GM21619 (cell line): ENCODE measurements around the gene MMRN2.
"Not testable (repeated sequence)": the region's sequence is repeated elsewhere in the genome, so short reads cannot be mapped to it uniquely, and the experiment has no call there.

Source experiments
- ATAC-seq: cut with Tn5 transposase; IDR thresholded peaks from one replicate; pipeline ENCODE4 v1.9.1; 2021; ENCODE audit not compliant: unreplicated experiment

The MMRN2 gene

DNA sequence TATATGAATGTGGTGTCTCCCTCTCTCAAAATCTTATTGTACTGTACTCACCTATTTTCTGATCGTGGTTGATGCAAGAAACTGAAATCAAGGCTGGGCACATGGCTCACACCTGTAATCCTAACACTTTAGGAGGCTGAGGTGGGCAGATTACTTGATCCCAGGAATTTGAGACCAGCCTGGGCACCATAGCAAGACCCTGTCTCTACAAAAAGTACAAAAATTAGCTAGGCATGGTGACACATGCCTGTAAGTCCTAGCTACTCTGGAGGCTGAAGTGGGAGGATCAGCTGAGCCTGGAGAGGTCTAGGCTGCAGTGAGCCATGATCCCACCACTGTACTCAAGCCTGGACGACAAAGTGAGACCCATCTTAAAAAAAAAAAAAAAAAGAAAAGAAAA lies 16.0 kb downstream of the MMRN2 start:
- ATAC-seq: no peak

DNA sequence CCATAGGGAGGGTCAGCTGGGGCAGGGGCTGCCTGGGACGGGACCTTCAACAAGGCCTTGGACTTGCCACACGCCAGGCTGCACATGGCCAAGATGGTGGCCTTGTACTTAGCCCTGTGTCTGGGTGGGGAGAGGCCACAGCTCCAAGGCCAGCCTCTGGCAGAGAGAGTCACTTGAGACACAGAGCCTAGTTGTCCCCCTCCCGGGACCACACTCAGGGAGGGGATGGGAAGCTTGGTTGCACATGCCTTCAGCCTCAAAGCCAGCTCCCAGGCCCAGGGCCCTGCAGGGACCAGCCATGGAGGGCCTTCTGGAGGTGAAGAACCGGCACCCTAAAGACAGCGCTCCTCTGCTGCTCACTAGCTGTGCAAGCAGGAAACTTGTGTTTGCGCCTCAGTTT lies 16.7 kb downstream of the MMRN2 start:
- no peak for ATAC-seq

GRCh38 chr10:86940076-86940475 lies 17.3 kb downstream of the MMRN2 start:
- not testable (repeated sequence) for ATAC-seq

GRCh38 chr10:86938260-86938659 lies 19.2 kb downstream of the MMRN2 start:
- ATAC-seq: no peak

DNA sequence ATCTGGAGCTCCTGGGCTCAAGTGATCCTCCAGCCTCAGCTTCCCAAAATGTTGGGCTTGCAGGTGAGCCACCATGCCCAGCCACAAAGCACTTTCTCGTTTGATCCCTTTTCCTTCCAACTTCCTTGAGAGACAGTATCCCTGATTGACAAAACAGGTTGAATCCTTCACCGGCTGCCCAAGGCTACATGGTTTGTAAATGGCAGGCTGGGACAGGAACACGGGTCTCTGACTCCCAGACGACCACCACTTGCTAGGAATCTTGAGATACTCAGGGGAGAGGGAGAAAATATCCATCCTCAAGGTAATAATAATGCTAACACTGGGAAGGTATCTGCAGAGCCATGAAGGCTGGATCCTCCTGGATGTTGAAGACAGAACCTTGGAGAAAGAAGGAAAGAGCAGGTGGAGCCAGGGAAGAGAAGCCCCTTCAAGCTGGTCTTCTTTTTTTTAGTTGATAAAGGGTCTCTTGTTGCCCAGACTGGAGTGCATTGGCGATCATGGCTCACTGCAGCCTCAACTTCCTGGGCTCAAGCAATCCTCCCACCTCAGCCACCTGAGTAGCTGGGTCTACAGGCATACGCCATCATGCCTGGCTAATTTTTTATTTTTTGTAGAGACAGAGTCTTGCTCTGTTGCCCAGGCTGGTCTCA lies 19.8 kb downstream of the MMRN2 start:
- ATAC-seq: no peak

DNA sequence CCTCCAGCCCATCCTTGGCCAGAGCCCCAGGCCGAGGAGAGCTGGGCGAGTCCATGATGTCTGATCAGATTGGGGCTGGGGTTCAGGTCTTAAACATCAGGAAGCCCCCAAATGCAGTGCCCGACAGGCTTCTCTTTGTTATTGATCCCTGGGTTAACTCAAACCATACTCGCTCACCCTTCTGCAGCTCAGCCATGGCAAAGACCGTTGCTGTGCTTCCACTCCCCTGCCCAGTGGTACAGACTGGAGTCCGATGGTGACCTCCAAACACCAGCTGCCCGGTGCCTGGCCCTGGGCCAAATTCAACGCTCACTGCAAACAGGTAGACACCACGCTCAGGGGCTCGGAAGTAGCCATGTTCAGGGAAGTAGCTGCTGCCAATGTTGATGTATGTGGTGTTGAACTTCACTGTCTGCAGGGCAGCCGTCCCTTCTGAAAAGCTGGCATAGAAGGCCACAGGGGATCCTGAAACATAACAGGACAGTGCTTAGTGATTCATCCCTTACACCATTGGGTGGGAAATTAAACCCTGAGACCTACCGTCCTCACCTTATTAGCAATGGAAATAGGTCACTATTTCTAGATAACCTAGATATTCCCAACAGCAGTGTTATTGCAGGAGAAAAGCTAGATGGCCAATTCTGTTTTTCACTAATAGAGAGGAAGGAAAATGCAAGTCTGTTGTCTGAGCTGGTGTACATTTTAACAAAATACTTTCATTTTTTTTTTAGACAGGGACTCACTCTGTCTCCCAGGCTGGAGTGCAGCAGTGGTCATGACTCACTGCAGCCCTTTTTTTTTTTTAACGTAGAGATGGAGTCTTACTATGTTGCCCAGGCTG lies 20.5 kb downstream of the MMRN2 start:
- ATAC-seq: no peak

- ATAC-seq: not testable (repeated sequence)
Measured at GRCh38 chr10:86934162-86934711, 23.2 kb downstream of the MMRN2 start.

GRCh38 chr10:86932674-86933073 lies 24.7 kb downstream of the MMRN2 start:
- no peak for ATAC-seq

DNA sequence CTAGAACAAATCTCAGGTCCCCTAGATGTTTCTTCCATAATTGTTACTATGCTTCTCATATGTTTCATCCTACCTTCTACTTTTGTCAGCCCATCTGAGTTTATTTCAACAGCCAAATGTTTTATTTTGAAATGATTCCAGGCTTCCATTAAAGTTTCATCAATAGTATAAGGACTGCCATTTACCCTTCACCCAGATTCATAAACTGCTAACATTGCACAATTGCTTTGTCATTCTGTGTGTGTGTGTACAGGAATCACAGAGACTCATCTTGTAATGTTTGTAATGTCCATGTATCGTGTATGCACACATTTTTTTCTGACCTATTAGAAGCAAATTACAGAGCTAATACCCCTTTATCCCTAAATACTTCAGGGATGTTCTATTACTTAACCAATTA lies 25.5 kb downstream of the MMRN2 start:
- ATAC-seq: no peak

DNA sequence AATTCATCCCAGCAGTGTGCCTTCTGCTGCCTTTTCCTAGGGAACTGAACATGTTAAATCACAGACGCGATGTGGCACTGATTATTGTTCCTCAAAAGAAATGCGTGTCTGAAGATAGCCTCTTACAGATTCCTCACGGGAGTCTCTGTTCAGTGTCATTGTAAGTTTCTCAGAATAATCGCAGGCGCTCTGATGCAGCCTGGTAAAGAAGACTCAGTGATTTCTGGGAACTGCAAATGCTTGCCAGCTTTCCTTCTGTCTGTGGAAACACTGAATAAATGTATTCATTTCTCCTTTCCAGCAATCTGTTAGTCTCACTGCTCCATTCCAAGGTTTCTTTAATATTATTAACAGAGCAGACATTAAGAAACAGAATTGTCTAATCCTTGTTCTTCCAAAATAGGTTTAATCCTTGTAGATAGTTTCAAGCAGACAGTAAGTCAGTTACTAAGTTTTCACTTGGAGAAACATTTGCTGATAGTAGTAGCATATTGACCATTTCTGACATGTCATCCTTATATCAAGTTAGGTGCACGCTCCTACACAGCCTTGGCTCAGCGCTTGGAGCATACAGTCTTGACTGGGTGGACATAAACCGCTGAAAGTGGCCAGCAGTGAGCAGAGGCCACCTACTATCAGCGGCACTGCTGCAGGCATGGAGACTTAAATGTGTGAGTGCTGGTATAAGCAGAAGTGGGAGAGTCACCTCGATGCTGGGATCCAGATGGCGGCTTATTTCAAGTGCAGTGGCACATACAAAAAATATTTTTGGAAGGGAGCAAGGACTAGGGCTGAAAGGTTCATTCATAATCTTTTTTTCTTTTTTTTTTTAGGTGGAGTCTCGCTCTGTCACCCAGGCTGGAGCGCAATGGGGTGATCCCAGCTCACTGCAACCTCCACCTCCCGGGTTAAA lies 27.7 kb downstream of the MMRN2 start:
- ATAC-seq: no peak

DNA sequence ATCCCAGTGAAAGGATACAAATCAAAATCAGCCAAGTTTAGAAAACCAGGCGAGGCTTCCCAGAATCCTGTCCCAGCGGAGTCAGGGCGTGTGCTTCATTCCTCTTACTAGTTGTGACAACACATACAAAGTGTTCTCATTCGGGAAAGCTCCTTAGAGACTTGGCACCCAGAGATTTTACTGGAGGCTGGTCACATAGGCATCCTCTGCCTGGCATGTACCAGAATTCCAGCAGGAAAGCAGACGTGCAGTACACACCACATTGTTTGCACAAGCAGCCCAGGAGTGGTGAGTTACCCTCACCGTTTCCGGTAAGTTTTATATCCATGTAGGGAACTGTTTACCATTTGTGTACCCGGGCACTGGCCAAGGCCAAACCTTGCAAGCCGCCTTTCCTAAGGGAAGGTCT lies 34.9 kb downstream of the MMRN2 start:
- no peak for ATAC-seq

- ATAC-seq: no peak
Measured at GRCh38 chr10:86918022-86918471, 39.4 kb downstream of the MMRN2 start.

DNA sequence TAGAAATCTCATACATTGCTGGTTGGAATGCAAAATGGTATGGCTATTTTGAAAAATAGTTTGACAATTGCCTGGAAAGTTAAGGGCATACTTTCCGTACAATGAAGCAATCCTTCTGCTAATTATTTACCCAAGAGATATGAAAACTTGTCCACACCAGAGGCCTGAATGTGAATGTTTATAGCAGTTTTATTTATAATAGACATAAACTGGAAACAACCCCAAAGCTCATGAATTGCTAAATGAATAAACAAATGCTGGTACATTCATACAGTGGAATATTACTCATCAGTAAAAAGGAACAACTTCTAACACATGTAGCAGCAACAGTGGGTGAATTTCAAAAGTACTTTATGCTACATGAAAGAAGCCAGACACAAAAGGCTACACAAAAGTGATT lies 42.7 kb downstream of the MMRN2 start:
- ATAC-seq: no peak

- no peak for ATAC-seq
Measured at GRCh38 chr10:86905429-86905828, 52.0 kb downstream of the MMRN2 start.

- ATAC-seq: no peak
Measured at GRCh38 chr10:86904600-86904999, 52.8 kb downstream of the MMRN2 start.

DNA sequence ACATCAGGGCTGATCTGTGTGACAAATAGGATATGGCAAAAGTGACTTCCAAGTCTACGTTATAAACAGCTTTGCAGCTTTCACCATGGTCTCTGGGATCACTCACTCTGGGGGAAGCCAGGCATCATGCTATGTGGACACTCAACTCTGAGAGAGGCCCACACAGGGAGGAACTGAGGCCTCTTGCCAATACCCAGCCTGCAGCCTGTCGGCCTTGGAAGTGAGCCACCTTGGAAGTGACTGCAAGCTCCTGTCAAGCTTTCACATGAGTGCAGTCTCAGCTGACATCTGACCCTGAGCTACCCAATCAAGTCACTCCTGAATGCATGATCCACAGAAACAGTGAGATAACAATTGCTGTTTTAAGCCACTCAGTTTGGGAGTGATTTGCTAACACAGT lies 56.5 kb downstream of the MMRN2 start:
- ATAC-seq: no peak

DNA sequence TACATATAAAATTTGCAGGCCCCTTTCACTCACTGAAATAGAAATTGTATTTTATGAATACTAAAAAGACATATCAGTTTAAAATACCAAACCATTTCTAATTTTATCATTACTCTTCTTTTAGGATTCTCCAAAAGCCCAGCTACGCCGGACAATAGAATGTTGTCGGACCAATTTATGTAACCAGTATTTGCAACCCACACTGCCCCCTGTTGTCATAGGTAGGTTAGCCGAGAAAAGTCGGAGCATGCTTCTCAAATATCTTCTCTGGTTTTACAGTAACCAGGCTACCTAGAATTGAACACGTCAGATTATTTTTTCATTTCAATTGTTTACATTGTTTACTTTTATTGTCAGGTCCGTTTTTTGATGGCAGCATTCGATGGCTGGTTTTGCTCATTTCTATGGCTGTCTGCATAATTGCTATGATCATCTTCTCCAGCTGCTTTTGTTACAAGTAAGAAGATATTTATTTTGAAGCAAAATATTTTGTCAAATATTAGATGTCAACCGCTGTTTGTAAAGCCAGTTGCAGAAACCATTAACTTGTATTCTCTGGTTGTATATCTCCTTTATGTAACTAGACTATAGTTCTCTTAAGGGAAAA lies 57.6 kb downstream of the MMRN2 start:
- no peak for ATAC-seq

DNA sequence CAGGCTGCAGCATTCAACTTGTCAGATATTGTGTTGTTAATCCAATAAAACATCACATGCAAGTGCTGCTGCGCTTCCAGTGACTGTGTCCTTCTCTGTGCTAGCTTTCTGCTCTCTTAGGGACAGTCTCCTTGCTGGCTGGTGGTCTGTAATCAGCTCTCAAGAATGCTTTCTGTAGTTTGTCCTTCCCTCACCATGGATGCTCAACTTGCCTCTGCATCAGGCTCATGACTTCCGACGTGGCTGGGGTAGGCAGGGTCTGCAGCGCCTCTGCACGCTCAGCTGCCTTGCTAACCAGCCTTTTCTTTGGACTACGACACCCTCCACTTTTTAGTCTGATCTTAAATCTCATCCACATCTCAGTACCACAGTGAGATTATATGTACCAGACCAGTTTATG lies 58.3 kb downstream of the MMRN2 start:
- no peak for ATAC-seq

- ATAC-seq: no peak
Measured at GRCh38 chr10:86898511-86898910, 58.9 kb downstream of the MMRN2 start.

- no peak for ATAC-seq
Measured at GRCh38 chr10:86889997-86890396, 67.4 kb downstream of the MMRN2 start.
